Caco-2 (cell line): ENCODE measurements around the gene PPP1R27. TPM values are rescaled to one million over a fixed set of nuclear protein-coding genes. Genes with fewer than 3 reads are reported as not detected.
A peak's percentile ranks its signal among the peaks of the same experiment; 100 is the strongest.

Experiments
- BruUV-seq: library from RNA; stranded (reverse); fragments of 400-500 nt; replicated peaks from 2 replicates; lab custom pipeline; 2021; lab: Mats Ljungman, UMichigan
- CTCF ChIA-PET: fragments of 300-600 bp; sonication (Branson Sonifier 250); formaldehyde crosslinking; loops from one replicate; lab custom pipeline; 2022; ENCODE audit warnings: antibody characterized with exemption; lab: Charles Lee
- POLR2A ChIA-PET: fragments of 300-600 bp; sonication (Branson Sonifier 250); formaldehyde crosslinking; loops from one replicate; lab custom pipeline; 2022; ENCODE audit warnings: antibody characterized with exemption; lab: Charles Lee
- DNase-seq, 2 experiments: peaks; one replicate each; pipeline versions ENCODE4 v3.0.0 to v3.0.0-alpha.2; 2020 to 2022
- H3K27me3 ChIP-seq: replicated peaks from 2 replicates; pipeline ENCODE4 v1.6.0; 2011; ENCODE audit warnings: low read length; ENCODE audit not compliant: control insufficient read depth, insufficient read depth
- H3K36me3 ChIP-seq: 2 replicates; pipeline ENCODE4 v1.5.1; 2011; ENCODE audit warnings: low read length; ENCODE audit not compliant: control insufficient read depth, insufficient read depth
- H3K4me1 ChIP-seq: fragments of 250-450 bp; sonication (Bioruptor Pico); 2 replicates; pipeline ENCODE4 v1.5.1; 2020; ENCODE audit warnings: mild to moderate bottlenecking
- H3K4me3 ChIP-seq: 2 replicates; pipeline ENCODE4 v1.5.1; 2011; ENCODE audit warnings: low read depth, mild to moderate bottlenecking, control low read depth, low read length
- H3K9me3 ChIP-seq: fragments of 250-450 bp; sonication (Bioruptor Pico); 2 replicates; pipeline ENCODE4 v1.5.1; 2020; ENCODE audit warnings: mild to moderate bottlenecking, moderate library complexity
- H3K27ac Mint-ChIP-seq: one replicate; pipeline ENCODE4 v1.8.0; 2022; ENCODE audit warnings: mixed read lengths; ENCODE audit not compliant: unreplicated experiment
- H3K27me3 Mint-ChIP-seq: one replicate; pipeline ENCODE4 v1.8.0; 2022; ENCODE audit warnings: mixed read lengths; ENCODE audit not compliant: insufficient read depth, unreplicated experiment
- H3K36me3 Mint-ChIP-seq: one replicate; pipeline ENCODE4 v1.8.0; 2022; ENCODE audit warnings: mild to moderate bottlenecking, mixed read lengths; ENCODE audit not compliant: insufficient read depth, unreplicated experiment
- H3K4me1 Mint-ChIP-seq: one replicate; pipeline ENCODE4 v1.8.0; 2022; ENCODE audit warnings: low read depth, mixed read lengths; ENCODE audit not compliant: unreplicated experiment
- H3K4me3 Mint-ChIP-seq: one replicate; pipeline ENCODE4 v1.8.0; 2022; ENCODE audit warnings: mild to moderate bottlenecking, moderate library complexity, mixed read lengths; ENCODE audit not compliant: unreplicated experiment
- H3K9me3 Mint-ChIP-seq: one replicate; pipeline ENCODE4 v1.8.0; 2022; ENCODE audit warnings: mixed read lengths; ENCODE audit not compliant: unreplicated experiment
- intact Hi-C: fragments of 100-400 bp; cut with micrococcal nuclease; formaldehyde crosslinking; loops from one replicate; pipeline ENCODE4 v1.10.0; 2022; ENCODE audit not compliant: unreplicated experiment
- total RNA-seq: library from RNA; stranded (reverse); gene quantifications from 2 replicates; pipeline ENCODE4 v1.2.3, GENCODE V29; 2022
- TF ChIP-seq, protein P1 (sequence below), 2 experiments: fragments of 200-600 bp in 1 of 2; IDR thresholded peaks; 1 replicate in 1 of 2; 2 replicates in 1 of 2; pipeline versions ENCODE4 v1.5.1 to v1.8.0; 2011 to 2022; ENCODE audit warnings: antibody characterized with exemption in 1 of 2, control low read depth in 1 of 2, inconsistent platforms in 1 of 2, low read depth in 1 of 2, low read length in 1 of 2, mild to moderate bottlenecking in 1 of 2, moderate library complexity in 1 of 2; ENCODE audit not compliant: insufficient read depth in 1 of 2, severe bottlenecking in 1 of 2, unreplicated experiment in 1 of 2

PPP1R27 gene
- total RNA-seq, 1 experiment from 2014 or later, result 0.93 TPM

DNA sequence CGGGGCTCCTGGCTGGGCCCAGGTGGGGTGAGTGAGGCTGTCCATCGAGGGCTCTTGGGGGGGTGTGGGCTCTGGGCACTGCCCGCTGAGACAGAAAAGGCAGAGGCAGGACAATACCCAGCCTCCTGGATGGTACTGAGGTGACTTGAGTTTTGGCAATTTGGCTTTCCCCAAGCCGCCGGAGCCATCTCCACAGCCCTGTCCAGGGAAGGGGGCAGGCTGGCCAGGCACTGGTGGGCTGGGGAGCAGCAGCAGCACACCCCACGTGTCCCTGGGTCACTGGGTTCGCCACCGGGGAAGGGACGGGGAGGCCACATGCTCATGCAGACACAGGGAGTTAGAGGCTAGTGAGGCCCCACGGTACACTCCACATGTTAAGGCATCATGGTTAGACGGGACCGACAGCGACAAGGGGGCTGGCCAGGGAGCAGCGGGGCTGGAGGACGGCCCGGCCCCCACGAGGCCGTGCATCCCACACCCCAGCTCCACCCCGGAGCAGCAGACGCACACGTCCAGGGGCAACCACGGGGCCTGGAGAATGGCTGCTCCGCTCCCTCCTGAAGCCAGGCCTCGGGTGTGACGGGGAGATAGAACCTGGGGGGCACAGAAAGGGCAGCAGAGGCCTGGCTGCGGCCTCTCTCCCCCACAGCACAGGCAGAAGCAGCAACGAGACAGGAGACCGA is 33.3 kb upstream of the PPP1R27 start:
- Mint-ChIP-seq H3K27me3 (no peaks in the 10 kb centered on the region), H3K4me3 (peak overlapping the region; percentile 60), H3K27ac (peak overlapping the region; percentile 90), H3K36me3 (peaks cover 98% of the 10 kb centered on the region), H3K4me1 (peaks cover 21% of the 10 kb centered on the region), H3K9me3 (no peaks in the 10 kb centered on the region)
- H3K27me3 ChIP-seq, result no peaks in the 10 kb centered on the region
- no peak overlapping the region for H3K4me3 ChIP-seq
- intact Hi-C loops, result no loop called here
- BruUV-seq, result no TSS peak
- POLR2A ChIA-PET, result interaction anchor here (1.1 kb wide), 1 partner anchor 34 kb away, joined by 5 read pairs; no protein-coding TSS in a partner anchor
- H3K36me3 ChIP-seq, result peaks cover 4% of the 10 kb centered on the region; the same call in 1 of the 2 replicates
- no peaks in the 10 kb centered on the region for H3K9me3 ChIP-seq
- peak; percentile 35 to 64 for DNase-seq
- CTCF ChIA-PET, result no interaction called here
- peaks cover 51% of the 10 kb centered on the region for H3K4me1 ChIP-seq
- TF ChIP-seq, protein P1, sequence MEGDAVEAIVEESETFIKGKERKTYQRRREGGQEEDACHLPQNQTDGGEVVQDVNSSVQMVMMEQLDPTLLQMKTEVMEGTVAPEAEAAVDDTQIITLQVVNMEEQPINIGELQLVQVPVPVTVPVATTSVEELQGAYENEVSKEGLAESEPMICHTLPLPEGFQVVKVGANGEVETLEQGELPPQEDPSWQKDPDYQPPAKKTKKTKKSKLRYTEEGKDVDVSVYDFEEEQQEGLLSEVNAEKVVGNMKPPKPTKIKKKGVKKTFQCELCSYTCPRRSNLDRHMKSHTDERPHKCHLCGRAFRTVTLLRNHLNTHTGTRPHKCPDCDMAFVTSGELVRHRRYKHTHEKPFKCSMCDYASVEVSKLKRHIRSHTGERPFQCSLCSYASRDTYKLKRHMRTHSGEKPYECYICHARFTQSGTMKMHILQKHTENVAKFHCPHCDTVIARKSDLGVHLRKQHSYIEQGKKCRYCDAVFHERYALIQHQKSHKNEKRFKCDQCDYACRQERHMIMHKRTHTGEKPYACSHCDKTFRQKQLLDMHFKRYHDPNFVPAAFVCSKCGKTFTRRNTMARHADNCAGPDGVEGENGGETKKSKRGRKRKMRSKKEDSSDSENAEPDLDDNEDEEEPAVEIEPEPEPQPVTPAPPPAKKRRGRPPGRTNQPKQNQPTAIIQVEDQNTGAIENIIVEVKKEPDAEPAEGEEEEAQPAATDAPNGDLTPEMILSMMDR (IDR thresholded peaks at IDR 0.05; ENCODE audit: insufficient read depth in 1 of 2, low read depth in 1 of 2, low read length in 1 of 2, severe bottlenecking in 1 of 2, unreplicated experiment in 1 of 2), result no peak

DNA sequence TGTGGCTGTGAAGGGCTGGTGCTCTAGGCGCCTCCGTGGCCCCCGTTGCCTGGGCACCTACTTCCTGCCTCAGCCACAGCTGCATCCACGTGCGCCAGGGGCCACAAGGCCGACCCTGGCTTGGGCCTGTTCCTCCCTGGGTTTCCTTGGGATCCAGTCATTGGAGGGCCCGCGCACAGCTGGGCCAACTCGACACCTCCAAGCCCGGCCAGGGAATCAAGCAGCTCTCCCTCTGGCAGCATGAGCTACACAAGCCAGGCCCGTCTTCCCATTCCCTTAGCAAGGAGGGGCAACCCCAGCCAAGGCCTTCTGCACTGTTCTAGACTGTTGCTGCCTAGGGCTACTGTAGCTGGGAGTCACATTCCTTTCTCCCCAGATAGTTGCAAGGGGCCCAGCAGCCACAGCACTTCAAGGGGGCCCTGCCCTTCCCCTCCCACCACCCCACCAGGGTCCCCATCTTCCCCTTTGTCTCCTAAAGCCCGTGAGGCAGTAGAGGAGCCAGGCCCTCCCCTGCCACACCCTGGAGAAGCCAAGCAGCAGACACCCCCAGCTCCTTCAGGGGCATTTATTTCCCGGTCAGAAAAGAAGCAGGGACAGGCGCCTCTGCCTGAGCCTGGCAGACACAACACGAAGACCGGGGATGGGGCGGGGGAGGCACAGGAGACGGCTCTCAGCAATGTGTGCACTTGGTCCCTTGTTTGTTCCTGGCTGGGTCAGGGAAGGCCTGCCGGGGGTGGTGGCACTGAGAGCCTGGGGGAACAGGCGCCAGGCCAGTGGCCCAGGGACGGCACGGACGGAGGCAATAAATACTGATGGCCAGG is 32.5 kb upstream of the PPP1R27 start:
- Mint-ChIP-seq H3K36me3 (peaks cover 98% of the 10 kb centered on the region), H3K4me1 (peaks cover 27% of the 10 kb centered on the region), H3K27ac (peak overlapping the region; percentile 90), H3K27me3 (no peaks in the 10 kb centered on the region), H3K4me3 (peak overlapping the region; percentile 44), H3K9me3 (no peaks in the 10 kb centered on the region)
- BruUV-seq, result no TSS peak
- ChIA-PET CTCF (no interaction called here), POLR2A (interaction anchor here (0.7 to 1.1 kb wide), 2 partner anchors 34 to 232 kb away, joined by 3 to 5 read pairs; no protein-coding TSS in a partner anchor)
- TF ChIP-seq, protein P1 (IDR thresholded peaks at IDR 0.05; ENCODE audit: insufficient read depth in 1 of 2, low read depth in 1 of 2, low read length in 1 of 2, severe bottlenecking in 1 of 2, unreplicated experiment in 1 of 2), result no peak
- peak; percentile 61 to 77 for DNase-seq
- Histone ChIP-seq H3K9me3 (no peaks in the 10 kb centered on the region), H3K36me3 (peaks cover 4% of the 10 kb centered on the region; the same call in 1 of the 2 replicates), H3K4me3 (no peak overlapping the region), H3K4me1 (peaks cover 51% of the 10 kb centered on the region), H3K27me3 (no peaks in the 10 kb centered on the region)
- intact Hi-C loops, result no loop called here

DNA sequence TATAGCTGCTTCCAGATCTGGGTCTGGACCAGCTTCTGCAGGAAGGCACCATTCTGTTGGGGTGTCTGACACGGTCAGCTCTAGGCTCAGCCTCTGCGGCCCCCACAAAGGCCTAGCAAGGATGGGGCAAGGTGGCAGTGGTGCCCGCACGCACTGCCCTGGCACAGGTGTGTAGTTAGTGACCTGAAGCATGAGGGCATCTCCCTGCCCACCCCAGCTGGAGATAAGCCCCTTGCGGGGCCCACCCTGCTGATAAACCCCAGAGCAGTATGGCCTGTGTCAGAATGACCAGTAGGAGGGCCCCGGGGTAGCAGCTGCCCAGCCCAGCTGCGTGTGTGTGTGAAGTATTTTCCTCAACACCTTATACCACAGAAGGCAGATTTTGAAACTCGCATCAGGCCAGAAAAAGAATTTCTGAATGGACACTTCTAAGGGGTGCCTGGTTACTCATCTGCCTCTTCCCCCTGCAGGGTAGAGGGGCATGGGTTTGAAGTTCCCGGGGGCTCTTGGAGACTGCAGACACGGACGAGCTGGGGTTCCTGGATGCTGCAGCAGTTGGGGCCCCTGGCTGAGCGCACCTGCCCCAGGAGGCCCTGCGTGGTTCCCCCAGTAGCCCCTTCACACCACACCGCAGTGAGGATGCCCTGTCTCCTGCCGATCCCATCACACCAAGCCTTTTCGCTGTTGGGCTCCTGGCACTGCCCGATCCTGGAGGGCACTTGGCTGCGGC is 31.8 kb upstream of the PPP1R27 start:
- no peaks in the 10 kb centered on the region for H3K27me3 Mint-ChIP-seq
- no peaks in the 10 kb centered on the region for H3K9me3 Mint-ChIP-seq
- no peaks in the 10 kb centered on the region for H3K27me3 ChIP-seq
- H3K4me1 Mint-ChIP-seq, result peaks cover 27% of the 10 kb centered on the region
- TF ChIP-seq, protein P1 (IDR thresholded peaks at IDR 0.05; ENCODE audit: insufficient read depth in 1 of 2, low read depth in 1 of 2, low read length in 1 of 2, severe bottlenecking in 1 of 2, unreplicated experiment in 1 of 2), result no peak
- H3K4me3 ChIP-seq, result no peak overlapping the region
- peak overlapping the region; percentile 90 for H3K27ac Mint-ChIP-seq
- ChIA-PET CTCF (no interaction called here), POLR2A (interaction anchor here (0.7 to 1.1 kb wide), 2 partner anchors 33 to 232 kb away, joined by 3 to 5 read pairs; no protein-coding TSS in a partner anchor)
- peaks cover 48% of the 10 kb centered on the region for H3K4me1 ChIP-seq
- H3K4me3 Mint-ChIP-seq, result peak overlapping the region; percentile 44
- peaks cover 95% of the 10 kb centered on the region for H3K36me3 Mint-ChIP-seq
- DNase-seq, result no peak
- peaks cover 4% of the 10 kb centered on the region; the same call in 1 of the 2 replicates for H3K36me3 ChIP-seq
- H3K9me3 ChIP-seq, result no peaks in the 10 kb centered on the region
- BruUV-seq, result no TSS peak
- intact Hi-C loops, result no loop called here
